Hepatic stellate cell (primary cell): ENCODE data around the gene SLC2A4RG.

Source experiments
- DNase-seq: peaks from one replicate; pipeline ENCODE4 v3.0.0; 2011; ENCODE audit warnings: low spot score

The SLC2A4RG gene

DNA sequence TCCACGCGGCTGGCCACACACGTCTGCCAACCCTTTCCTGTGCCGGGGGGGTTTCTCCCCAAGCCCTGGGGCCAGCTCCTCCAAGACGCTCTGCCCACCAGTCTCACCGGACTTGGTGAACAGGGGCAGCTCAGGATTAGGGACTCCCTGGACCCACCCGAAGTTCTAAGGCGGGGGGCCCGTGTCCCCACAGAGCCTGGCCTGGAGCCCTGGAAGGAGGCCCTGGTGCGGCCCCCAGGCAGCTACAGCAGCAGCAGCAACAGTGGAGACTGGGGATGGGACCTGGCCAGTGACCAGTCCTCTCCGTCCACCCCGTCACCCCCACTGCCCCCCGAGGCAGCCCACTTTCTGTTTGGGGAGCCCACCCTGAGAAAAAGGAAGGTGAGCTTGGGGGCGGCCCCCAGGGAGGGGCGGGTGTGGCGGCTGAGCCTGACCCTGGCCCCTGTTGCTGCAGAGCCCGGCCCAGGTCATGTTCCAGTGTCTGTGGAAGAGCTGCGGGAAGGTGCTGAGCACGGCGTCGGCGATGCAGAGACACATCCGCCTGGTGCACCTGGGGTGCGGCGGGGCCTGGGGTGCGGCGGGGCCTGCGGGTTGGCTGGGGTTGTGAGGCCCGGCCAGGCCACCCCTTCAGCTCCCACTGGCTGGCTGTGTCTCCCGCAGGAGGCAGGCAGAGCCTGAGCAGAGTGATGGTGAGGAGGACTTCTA, 2.3 kb downstream of the SLC2A4RG start:
- DNase-seq: no peak

DNA sequence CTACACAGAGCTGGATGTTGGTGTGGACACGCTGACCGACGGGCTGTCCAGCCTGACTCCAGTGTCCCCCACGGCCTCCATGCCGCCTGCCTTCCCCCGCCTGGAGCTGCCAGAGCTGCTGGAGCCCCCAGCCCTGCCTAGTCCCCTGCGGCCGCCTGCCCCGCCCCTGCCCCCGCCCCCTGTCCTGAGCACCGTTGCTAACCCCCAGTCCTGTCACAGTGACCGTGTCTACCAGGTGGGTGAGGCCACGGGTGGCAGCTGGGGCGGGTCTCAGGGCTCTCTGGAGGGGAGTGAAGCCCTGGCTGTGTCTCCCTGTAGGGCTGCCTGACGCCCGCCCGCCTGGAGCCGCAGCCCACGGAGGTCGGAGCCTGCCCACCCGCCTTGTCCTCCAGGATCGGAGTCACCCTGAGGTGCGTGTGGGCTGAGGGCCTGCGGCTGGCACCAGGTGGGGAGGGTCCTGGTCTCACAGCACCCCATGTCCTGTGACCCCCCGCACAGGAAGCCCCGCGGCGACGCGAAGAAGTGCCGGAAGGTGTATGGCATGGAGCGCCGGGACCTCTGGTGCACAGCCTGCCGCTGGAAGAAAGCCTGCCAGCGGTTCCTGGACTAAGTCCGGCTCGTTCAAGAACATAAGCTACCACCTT, 2.9 kb downstream of the SLC2A4RG start:
- no peak for DNase-seq

DNA sequence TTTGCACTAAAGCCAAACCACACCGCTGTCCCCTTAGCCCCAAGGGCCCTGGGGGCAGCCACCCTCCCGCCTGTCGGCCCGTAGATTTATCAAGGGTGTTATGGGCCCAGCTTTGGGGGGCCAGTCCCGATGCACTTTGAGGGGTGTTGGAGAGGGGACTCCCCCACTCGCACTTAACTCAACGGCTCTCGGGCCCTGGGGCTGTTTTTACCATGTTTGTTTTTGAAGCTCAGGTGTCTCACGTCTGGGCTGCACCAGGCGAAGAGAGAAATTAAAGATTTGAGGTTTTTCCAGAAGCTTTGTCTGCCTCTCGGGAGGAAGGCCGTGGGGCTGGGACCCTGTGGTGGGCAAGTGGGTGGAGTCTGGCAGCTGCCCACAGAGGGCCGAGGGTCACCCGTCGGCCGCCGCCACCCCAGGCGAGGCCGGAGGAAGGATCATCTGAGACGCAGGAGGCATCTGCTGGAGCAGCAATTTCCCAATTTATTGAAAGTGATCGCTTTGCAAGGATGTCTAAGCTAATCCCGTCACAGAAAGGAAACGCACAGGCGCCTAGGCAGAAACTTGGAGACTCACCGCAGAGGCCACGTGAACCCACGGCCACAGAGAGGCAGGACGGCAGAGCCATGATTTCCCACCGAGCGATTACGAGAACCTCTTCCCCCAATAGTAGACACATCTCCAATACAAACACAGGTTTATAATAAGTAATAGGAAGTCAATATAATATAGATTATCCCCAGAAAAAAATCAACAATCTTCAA, 3.8 kb downstream of the SLC2A4RG start:
- no peak for DNase-seq

DNA sequence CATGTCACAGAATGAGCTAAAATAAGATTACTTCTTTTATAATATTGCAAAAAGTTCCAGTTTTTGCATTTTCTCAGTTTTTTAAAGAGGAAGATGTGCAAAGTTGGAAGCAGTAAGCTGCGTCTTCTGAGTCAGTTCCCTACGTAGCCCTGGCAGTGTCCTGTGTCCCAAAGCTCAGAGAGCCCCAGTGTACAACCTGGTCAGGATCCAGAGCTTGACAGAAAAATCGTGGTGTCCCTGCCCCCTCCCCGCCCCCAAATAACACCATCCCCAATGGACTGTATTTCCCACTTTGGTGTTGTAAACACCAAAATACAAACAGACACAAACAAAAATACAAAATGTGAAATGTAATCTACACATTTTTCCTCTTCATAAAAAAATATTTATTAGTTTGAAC, 4.6 kb downstream of the SLC2A4RG start:
- no peak for DNase-seq

DNA sequence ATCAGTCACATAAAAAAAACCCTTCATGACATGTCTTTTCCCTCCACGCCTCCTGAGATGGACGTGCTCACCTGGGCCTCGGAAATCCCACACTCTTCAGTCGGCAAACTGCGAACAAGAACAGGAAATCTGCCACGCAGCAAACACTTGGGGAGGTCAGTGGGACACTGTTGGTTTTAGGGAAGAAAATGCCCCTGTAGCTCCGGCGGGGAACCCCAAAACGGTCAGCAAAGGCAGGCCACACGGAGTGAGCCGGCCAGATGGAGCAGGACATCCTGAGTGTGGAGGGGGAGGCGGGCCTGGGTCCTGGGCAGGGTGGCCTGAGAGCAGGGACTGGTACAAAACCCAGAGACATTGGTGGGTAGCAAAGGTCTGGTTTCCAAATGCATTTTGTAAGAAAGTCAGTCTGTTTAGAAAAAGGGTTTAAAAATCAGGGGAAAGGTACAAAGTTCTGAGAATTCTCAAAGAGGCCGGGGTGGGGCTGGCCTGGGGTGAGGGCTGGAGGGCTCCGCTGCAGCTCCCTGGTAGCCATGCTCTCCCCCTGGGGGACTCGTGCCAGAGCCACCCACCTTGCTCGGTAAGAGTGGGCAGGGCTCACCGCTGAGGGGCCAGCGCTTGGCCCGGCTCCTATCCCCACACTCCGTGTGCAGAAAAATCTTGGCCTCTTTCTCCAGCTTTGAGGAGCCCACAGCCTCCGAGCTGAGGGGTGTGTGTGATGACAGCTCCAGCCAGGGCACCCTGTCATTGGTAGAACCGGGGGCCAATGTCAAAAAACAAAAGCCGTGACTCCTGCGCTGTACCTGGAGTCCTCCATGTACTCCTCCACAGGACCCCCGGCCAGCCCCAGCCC, 5.2 kb downstream of the SLC2A4RG start:
- no peak for DNase-seq

DNA sequence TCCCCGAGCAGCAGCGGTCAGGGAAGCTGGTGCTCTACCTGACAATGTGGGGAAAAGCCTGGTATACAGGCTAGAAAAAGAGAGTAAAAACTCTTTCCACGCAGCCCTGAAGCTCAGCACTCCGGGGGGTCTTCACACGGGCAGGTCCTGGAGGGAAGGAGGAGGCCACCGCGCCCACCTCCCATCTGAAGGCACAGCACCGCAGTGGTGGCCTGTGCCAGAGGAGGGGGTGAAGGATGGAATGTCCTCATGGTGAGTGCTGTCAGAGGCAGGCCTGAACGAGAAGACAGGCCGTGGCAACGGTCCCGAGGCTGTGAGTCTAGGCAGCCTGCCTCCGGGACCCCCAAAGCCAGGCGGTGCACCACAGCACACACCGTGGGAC, 5.8 kb downstream of the SLC2A4RG start:
- no peak for DNase-seq

DNA sequence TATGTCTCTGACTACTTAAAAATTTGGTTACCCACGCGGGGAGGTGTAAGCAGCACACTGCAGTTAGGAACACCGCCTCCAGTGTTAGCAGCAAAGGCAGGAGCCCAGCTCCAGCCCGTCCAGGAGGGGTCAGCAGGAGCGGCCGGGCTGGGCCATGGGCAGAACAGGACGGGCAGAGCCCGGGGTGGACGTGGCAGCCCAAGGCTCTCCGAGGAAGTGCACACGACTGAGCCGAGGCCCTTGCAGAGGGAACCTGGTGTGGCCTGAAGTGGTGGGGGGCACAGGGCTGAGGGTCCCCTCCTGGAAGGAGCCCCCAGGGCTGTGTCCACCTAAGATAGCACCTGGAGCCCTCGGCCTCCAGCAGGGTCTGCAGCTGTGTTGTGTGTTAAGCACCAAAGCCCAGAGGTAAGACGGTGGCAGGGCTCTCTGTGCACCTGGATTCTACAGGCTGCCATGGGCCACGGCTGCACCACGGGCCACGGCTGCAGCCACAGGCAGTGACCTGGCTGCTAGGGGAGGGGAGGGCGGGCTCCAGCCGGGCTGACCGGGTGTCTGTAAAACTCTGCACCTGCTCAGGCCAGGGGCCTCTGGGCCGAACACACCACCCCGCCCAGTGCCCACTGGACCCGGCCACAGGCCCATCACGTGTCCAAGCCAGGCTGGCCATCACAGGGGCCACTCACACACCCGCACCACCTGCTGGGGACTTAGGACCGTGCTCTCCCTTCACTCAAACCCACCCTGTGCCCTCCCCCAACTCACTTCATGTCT, 6.6 kb downstream of the SLC2A4RG start:
- no peak for DNase-seq

DNA sequence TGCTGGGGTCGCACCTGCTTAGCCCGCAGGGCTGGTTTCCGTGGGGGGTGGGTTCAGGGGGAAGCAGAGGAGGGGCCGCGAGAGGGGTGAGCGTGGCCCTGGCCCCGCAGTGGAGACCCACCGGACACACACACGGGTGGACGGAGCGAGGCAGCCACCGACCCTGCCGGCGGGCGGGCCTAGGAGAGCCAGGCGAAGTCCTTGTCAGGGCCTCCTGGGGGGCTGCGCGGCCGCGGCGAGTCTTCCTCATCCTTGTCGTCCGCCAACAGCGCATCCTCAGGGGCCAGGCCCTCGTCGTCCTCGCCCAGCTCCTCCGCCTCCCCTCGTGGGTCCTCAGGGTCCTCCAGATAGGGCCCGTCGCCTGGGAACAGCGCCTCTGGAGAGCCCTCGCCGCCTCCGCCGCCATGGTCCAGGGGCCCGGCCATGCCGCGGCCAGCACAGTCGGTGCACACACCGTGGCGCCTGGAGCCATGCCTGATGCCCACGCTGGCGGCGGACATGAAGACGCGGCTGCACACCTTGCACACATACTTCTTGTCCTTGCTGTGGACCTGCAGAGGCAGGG, 7.3 kb downstream of the SLC2A4RG start:
- no peak for DNase-seq

DNA sequence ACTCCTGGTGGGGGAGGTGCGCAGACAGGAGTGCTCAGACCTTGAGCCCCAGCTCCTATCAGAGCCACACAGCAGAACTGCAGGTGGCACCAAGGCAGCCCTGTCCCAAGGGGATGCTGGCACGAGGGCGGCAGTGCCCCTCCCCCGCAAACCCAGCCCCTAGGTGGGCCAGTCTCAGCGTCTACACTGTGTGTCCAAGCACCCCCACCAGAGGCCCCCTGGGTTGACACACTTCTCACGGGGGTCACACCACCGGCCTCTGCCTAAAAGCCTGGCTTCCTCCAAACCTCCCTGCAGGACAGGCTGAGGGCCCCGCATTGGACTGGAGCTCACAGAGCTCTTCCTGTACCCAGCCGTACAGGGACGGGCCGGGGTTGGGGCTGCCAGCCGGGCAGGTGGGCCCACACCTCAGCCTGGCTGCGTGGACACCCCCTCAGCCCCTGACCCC, 8.1 kb downstream of the SLC2A4RG start:
- no peak for DNase-seq

DNA sequence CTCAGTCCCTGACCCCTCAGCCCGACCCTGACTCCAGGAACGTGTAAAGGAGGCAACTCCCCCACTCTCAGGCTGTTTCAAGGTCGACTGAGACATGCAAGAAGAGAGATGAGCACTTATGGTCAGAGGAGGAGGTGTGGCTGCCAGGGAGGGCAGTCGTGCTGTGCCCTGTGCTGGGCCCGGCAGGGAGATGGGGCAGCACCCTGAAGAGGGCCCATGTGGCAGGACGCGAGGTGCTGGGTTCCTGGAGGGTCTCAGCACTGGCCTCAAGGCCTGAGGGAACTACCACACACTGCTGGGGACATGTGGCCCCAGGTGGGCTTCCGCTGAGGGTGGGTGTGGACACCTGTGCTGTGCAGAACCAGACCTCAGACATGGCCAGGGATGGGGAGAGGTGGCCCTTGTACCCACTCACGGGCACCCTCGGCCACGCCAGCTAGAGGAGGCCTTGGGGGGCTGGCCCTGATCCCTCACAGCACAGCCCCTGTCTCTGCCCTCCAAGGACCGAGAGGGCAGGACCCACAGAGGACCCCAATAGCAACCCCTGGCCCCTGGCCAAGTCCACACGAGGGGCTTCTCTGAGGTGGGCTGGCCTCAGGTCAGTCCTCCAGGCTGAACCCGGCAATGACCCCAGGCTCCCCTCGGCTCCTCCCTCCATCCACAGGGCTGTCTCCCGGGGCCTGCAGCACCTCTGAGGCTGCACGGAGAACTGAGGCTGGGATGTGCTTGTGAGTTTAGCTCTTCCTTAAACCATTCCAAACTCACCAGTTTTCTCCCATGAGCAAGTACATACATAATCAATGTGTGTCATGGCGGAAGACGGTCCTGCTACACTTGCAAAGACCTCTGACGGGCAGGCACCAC, 8.7 kb downstream of the SLC2A4RG start:
- DNase-seq: no peak

DNA sequence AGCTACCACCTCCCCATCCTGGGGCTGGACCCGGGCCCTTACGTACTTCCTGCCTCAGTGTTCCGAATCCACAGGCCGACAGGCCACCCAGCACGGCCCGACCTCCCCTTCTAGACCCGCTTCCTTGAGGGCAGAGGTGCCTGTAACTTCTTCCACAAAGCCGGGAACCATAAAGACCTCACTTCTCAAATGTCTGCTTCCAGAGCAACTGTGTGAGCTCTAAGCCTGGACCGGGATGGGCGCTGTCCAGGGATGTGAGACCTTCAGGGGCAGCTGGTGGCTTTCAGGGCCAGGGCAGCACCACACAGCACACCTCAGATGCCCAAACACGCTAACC, 9.3 kb downstream of the SLC2A4RG start:
- no peak for DNase-seq

DNA sequence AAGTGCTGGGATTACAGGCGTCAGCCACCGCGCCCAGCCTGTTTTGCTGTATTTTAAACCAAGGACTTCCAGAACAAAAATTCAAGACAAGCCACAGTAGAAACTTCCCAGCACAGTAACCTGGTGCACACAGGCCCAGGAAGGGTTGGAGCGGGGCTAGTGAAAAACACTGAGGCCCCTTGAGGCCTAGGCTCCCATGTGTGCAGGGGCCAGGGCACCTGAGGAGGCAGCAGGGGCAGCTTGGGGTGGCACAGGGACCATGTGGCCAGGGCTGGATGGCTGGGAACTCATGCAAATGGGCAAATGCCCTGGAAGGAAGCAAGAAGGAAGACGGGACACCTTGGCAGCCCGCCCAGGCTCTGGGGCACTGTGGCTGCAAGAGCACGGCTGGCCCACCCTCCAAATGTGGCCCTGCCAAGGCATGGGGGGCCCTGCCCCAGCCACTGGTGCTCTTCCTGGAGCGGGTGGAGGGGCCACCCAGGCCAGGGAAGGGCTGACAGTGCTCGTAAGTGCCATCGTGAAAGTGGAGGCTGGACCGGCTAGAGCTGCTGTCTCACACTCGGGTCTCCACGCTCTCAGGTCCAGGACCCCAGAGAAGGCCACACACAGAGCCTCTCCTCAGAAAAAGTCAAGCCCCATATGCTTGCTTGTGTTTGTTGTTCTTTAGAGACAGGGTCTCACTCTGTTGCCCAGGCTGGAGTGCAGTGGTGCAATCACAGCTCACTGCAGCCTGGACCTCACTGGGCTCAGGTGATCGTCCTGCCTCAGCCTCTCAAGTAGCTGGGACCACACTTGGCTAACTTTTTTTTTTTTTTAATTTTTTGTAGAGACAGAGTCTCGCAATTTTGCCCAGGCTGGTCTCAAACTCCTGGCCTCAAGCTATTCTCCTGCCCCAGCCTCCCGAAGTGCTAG, 10.3 kb downstream of the SLC2A4RG start:
- no peak for DNase-seq

DNA sequence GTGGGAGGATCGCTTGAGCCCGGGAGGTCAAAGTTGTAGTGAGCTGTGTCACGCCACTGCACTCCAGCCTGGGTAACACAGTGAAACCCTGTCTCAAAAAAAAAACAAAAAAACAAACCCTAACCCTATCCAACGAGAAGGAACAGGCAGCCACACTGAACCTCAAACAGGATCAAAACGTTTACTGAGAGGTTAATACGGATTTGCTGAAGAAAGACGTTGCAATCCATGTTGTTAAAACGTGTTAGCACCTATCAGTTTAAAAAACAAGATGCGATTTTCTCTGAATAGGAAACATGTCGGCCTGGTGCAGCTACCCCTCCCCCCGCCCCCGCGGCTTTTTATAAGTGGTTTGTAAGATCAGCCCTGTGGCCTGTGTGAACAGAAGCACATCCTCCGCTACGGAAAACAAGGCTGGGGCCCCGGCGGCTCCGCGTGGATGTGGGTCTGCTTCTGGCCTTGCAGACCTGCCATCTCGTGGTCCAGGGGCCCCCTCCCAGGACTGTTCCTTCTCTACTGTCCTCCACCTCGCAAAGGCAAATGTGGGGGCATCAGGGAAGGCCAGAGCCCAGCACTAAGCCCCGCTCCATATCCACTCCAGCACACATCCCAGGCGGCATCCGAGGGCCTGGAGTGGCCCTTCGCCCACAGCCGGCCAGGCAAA, 11.4 kb downstream of the SLC2A4RG start:
- no peak for DNase-seq

DNA sequence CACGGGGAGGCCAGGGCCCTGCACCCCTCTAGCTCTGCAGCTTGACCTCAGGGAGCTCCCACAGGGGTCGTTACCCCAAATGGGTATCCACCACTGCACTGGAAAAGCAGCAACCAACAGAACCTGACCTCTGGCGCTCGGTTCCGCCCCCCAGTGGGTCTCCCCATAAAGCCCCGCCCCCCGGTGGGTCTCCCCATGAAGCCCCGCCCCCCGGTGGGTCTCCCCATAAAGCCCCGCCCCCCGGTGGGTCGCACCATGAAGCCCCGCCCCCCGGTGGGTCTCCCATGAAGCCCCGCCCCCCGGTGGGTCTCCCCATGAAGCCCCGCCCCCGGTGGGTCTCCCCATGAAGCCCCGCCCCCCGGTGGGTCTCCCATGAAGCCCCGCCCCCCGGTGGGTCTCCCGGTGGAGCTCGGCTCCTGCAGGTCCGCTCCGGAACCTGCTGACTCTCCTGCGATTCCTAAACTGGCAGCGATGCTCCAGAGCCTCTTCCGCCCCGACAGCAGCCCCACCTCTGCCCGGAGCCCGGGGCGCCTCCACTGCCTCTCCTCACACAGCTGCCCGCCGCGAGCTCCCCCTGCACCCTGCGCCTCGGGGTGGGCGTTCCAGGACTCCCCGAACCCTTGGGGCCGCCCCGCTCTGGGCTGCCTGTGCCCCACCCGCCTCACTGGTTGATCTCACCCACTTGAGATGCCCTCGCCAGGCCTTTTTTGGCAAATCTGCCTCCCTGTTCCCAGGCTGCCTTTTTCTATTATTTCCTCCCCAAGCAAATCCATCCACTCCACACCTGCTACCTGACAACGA, 12.1 kb downstream of the SLC2A4RG start:
- DNase-seq: no peak

DNA sequence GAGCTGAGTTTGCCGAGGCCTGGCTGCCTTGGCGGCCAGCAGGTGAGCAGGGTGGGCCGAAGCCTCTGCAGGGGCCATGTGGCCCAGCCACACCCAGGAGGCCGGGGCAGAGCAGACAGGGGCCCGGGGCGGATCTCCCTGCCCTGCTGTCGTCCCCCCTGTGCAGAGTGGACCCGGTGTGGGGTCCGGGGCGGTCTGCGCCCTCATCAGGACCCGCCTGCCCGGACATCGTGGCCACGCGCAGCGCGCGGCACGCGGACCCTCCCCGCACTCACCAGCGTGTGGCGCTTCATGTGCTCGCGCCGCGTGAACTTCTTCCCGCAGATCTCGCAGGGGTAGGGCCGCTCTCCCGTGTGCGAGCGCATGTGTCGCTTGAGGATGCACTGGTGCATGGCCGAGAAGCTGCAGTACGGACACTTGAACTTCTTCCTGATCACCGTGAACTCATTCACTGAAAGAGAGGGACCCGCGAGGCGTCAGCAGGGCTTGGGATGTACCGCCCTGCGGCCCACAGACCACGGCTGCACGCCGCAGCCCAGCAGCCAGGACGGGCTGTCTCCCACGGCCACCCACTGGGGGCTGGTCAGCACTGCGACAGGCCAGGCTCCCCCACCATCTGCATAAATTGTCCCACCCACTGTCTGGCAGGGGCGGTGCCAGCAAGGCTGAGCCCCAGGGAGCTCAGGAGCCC, 13.0 kb downstream of the SLC2A4RG start:
- DNase-seq: no peak

DNA sequence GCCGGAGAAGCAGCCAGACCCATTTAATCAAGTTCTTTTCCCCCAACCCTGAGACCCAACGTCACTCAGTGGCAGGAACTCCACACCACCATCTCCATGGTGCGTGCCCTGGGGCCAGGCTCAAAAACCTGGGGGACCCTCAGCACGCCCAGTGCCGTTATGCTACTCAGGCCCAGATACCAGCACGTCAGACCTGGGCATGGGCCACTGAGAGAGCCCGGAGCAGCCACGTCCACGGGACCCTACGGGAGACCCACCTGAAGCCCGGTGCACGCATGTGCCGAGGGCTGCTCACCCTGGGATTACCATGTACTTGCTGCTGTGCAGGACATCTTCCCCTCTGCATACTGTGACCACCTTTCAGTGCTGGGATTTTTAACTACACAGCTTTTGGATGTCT, 13.8 kb downstream of the SLC2A4RG start:
- no peak for DNase-seq

DNA sequence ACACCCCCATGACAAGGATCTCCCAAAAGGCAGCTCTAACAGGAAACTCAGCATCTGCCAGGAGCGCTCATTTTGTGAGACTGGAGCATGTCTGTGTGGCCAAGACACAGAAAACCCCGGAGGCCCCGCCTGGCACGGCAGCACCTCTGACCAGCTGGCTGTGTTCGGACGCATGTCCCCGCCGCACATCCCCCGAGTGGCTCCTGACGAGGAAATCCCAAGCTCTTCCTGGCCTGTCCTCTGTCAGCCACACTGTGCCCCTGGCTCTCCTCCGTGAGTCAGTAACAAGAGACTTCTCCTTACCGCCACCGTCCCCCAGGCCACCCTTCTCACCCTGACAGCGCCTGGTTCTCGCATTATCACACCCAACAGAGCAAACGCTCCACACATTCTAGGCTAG, 14.4 kb downstream of the SLC2A4RG start:
- DNase-seq: no peak
